Peyer's patch (tissue), 4 donors: ENCODE measurements around the gene ITPR1. TPM values are rescaled to one million over a fixed set of nuclear protein-coding genes. Genes with fewer than 3 reads are reported as not detected.

Experiments
- DNase-seq, 3 donors: peaks; one replicate each; pipeline ENCODE4 v3.0.0-alpha.2; 2017 to 2019
- H3K27ac ChIP-seq, 4 donors: fragments of 200-600 bp; sonication (generic); one replicate each; pipeline ENCODE4 v1.5.1; 2016 to 2019
- H3K27me3 ChIP-seq, 2 donors: fragments of 200-600 bp; sonication (generic); one replicate each; pipeline ENCODE4 v1.5.1; 2019
- H3K36me3 ChIP-seq, 3 donors: fragments of 200-600 bp; sonication (generic); one replicate each; pipeline ENCODE4 v1.5.1; 2016 to 2019
- H3K4me1 ChIP-seq, 4 donors: fragments of 200-600 bp; sonication (generic); one replicate each; pipeline ENCODE4 v1.5.1; 2016 to 2019
- H3K4me3 ChIP-seq, 4 donors: fragments of 200-600 bp; sonication (generic); 1 replicate in 3 of 4; 2 replicates in 1 of 4; pipeline ENCODE4 v1.5.1; 2016 to 2019; ENCODE audit warnings: mild to moderate bottlenecking in 1 of 4
- H3K9me3 ChIP-seq, 4 donors: fragments of 200-600 bp; sonication (generic); one replicate each; pipeline ENCODE4 v1.5.1; 2016 to 2019; ENCODE audit warnings: mild to moderate bottlenecking in 1 of 4
- CTCF ChIP-seq, 6 experiments: fragments of 450-650 bp in 4 of 6; fragments of 200-600 bp in 2 of 6; sonication (generic) in 1 of 6; IDR thresholded peaks; one replicate each; pipeline ENCODE4 v1.5.1; 2017 to 2019; ENCODE audit warnings: antibody characterized with exemption in 6 of 6, mild to moderate bottlenecking in 3 of 6, moderate library complexity in 1 of 6
- POLR2A ChIP-seq, 2 donors: fragments of 450-650 bp; IDR thresholded peaks; one replicate each; pipeline ENCODE4 v1.5.1; 2017; ENCODE audit warnings: antibody characterized with exemption in 2 of 2, mild to moderate bottlenecking in 2 of 2, moderate library complexity in 2 of 2
- total RNA-seq, 4 donors: library from RNA; depleted of rRNA; stranded (reverse); fragments of >200 nt; gene quantifications; one replicate each; pipeline ENCODE4 v1.1.0, GENCODE V29; 2016

ITPR1 gene
- total RNA-seq, 4 donors from 2014 or later: 13.3 to 142 (median 22.7) TPM

DNA sequence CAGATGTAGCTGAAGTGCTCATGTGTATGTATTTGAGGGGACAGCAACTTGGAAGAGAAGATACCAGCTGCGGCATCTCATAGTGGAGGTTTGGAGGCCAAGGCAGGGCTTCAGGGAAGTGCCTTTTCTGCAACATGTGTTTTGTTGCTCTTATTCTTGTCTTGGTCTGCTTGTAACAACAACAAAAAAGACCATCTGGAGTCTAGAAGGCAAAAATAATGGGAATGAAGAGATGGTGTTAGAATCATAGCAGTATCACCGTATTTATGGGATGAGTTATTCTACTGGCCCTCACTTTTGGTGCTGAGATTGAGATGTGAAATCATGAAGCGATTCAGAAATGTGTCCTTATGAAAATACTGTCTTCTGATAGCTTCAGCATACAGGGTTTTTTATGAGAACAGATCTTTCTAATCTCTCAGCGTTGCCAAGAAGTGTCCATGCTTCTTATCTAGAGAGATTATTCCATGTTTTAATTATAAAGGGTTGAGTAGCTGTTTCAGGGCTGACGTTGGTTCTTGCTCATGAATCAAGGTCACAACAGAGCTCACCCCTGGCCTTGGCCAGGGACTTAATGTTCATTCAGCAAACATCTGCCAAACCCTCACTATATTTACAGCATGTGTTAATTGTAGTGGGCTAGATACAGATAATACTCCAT is 58.0 kb downstream of the ITPR1 start:
- H3K27me3 ChIP-seq: no peaks in the 10 kb centered on the region

DNA sequence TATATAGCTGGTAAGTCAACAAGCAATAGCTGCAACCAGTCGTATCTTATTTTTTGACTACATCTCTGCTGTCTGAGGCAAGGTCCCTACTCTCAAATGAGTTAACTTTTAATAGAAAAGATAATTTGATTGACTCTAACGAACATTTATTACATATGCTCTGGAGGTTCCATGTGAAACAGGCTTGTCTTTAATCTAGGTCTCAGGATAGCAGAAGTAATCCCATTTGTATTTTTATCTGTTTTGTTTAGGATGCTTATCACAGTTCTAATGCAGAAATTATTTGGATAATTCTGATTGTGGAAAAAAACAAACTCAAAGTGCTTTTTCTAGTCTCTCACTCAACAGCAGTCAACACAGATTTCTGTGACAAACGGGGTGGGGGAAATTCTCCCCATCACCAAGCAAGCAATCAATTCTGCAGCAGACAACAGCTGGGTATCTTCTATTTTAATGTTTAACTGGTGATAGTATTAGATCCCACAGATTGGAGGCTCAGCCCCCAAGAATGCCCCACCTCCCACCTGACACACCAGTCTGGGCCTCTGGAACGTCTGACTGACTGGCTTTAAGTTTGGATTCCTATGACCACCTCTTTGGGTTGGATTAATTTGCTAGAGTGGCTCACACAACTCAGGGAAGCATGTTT is 58.8 kb downstream of the ITPR1 start:
- no peak for DNase-seq
- Histone ChIP-seq H3K36me3 (no peaks in the 10 kb centered on the region), H3K27me3 (no peaks in the 10 kb centered on the region), H3K27ac (peak overlapping the region in 1 of 4 donors; percentile 33), H3K4me3 (no peak overlapping the region), H3K9me3 (no peaks in the 10 kb centered on the region), H3K4me1 (no peaks in the 10 kb centered on the region)
- no peak for TF ChIP-seq CTCF (IDR thresholded peaks at IDR 0.05)
- TF ChIP-seq POLR2A (IDR thresholded peaks at IDR 0.05): no peak

More for the DNA sequence above, 58.0 kb downstream of the ITPR1 start:
- H3K4me1 ChIP-seq: no peaks in the 10 kb centered on the region
- TF ChIP-seq CTCF (IDR thresholded peaks at IDR 0.05): no peak
- TF ChIP-seq POLR2A (IDR thresholded peaks at IDR 0.05): no peak
- no peak overlapping the region for H3K4me3 ChIP-seq
- peak overlapping the region in 3 of 4 donors; percentile 31 to 43 (median 33) for H3K27ac ChIP-seq
- no peaks in the 10 kb centered on the region for H3K36me3 ChIP-seq
- no peaks in the 10 kb centered on the region for H3K9me3 ChIP-seq
- no peak for DNase-seq

- DNase-seq: no peak
- Histone ChIP-seq H3K27me3 (no peaks in the 10 kb centered on the region), H3K4me1 (no peaks in the 10 kb centered on the region), H3K4me3 (no peak overlapping the region), H3K36me3 (no peaks in the 10 kb centered on the region), H3K27ac (no peak overlapping the region), H3K9me3 (no peaks in the 10 kb centered on the region)
- TF ChIP-seq POLR2A (IDR thresholded peaks at IDR 0.05) (no peak), CTCF (IDR thresholded peaks at IDR 0.05) (no peak)
Measured at GRCh38 chr3:4552811-4553210, 59.7 kb downstream of the ITPR1 start.

GRCh38 chr3:4561661-4562060 is 68.5 kb downstream of the ITPR1 start:
- no peak for TF ChIP-seq POLR2A (IDR thresholded peaks at IDR 0.05)
- TF ChIP-seq CTCF (IDR thresholded peaks at IDR 0.05): no peak

GRCh38 chr3:4562595-4562994 is 69.4 kb downstream of the ITPR1 start:
- H3K9me3 ChIP-seq: no peaks in the 10 kb centered on the region
- no peaks in the 10 kb centered on the region for H3K36me3 ChIP-seq
- no peak overlapping the region for H3K4me3 ChIP-seq
- H3K27me3 ChIP-seq: no peaks in the 10 kb centered on the region
- H3K4me1 ChIP-seq: no peaks in the 10 kb centered on the region
- TF ChIP-seq POLR2A (IDR thresholded peaks at IDR 0.05): no peak
- no peak for TF ChIP-seq CTCF (IDR thresholded peaks at IDR 0.05)
- DNase-seq: no peak
- H3K27ac ChIP-seq: no peak overlapping the region

More at GRCh38 chr3:4561661-4562060, 68.5 kb downstream of the ITPR1 start:
- Histone ChIP-seq H3K4me3 (no peak overlapping the region), H3K4me1 (no peaks in the 10 kb centered on the region), H3K27me3 (no peaks in the 10 kb centered on the region), H3K36me3 (no peaks in the 10 kb centered on the region), H3K9me3 (no peaks in the 10 kb centered on the region), H3K27ac (no peak overlapping the region)
- no peak for DNase-seq
